ENCODE measurements around the gene CELF4. TPM values are rescaled to one million over a fixed set of nuclear protein-coding genes. Genes with fewer than 3 reads are reported as not detected.
A peak's percentile ranks its signal among the peaks of the same experiment; 100 is the strongest.

CELF4 gene
- total and polyA plus RNA-seq, 2 of the 4 experiments (the other 2 are of a cell fraction), result not detected

DNA sequence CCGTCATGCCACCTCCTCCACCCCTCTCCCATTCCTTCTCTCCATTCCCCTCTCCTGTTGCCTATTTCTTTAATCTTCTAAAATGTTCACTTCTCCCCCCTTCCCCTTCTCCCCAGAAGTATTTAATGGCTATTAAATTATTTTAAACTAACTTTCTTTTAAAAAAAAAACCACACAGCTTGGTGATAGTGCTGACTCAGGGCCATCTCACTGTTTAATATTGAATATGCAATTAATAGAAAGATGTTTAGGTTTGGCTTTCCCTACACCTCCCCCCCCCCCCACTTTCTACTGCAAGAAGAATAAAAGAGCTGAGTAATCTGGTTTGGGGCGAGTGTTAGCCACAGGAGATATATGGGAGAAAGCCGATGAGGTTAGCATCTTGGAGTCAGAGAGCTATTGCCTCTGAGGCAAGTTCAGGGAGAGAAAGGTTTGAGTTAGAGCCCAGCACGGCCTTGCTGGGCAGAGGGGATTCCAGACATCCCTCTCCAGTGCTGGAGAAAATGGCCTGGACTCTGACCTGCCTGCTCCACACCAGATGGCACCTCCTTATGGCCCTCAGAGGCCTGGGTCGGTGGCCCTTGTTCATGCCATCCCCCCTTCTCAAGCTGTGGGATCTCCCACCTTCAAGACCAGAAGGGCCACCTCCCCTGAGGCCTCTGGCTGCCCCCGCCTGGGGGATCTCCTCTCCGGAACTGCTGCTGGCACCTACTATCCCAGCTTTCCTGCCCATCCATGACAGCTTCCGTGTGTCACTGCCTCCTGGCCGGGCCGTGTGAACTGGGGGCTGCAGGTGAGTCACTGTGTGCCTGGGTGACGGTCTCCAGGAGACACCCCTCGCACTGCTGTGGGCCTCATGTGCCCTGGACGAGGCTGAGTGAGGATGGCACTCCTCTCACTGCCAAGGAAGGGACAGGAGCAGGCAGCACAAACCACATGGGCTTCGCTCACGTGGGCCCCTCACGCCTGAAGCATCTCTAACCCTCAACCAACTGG lies 246.9 kb downstream of the CELF4 start:
- H3K18ac ChIP-seq (ENCODE audit: low read depth, low read length), result no peak overlapping the region
- no peak overlapping the region for H2BK15ac ChIP-seq (ENCODE audit: low read depth, low read length)
- H3K4me2 ChIP-seq (ENCODE audit: low read depth, low read length), result no peak overlapping the region
- CTCF ChIA-PET, result no interaction called here
- peaks cover 25% of the 10 kb centered on the region for H3K27me3 ChIP-seq (ENCODE audit: control insufficient read depth, insufficient read depth, low read length)
- no TSS peak for BruUV-seq (replicated peaks)
- H2BK20ac ChIP-seq (ENCODE audit: low read depth, low read length), result no peak overlapping the region
- no peaks in the 10 kb centered on the region for H3K36me3 ChIP-seq (ENCODE audit: control insufficient read depth, insufficient read depth, low read length)
- no peak overlapping the region for H3K4ac ChIP-seq (ENCODE audit: low read depth, low read length)
- dilution Hi-C loops (cut with HindIII; ENCODE audit: low sequenced_read_pairs, unreplicated experiment), result no loop called here
- no peak overlapping the region for H3K9ac ChIP-seq (ENCODE audit: low read depth, low read length)
- WGBS, 2 experiments (ENCODE audit: extremely low coverage in 2 of 2, insufficient read length in 1 of 2), result 75% methylated on average over 2 of the region's 16 CpGs; no CpG with 5 or more reads in 1 of the 2 experiments
- peak overlapping the region; percentile 43 for H2AFZ ChIP-seq (replicated peaks; ENCODE audit: low read length, poor library complexity)
- DNase-seq, result no peak
- H2BK120ac ChIP-seq (ENCODE audit: low read depth, low read length), result no peak overlapping the region
- H3K9me3 ChIP-seq (ENCODE audit: control insufficient read depth, insufficient read depth, low read length), result no peaks in the 10 kb centered on the region
- H3K4me1 ChIP-seq (ENCODE audit: control insufficient read depth, insufficient read depth, low read length), result no peaks in the 10 kb centered on the region
- no peaks in the 10 kb centered on the region for H3K79me1 ChIP-seq (ENCODE audit: low read depth in 1 of 2, low read length in 2 of 2)
- no peak overlapping the region for H3K23ac ChIP-seq (ENCODE audit: low read depth, low read length)
- H4K8ac ChIP-seq (ENCODE audit: low read depth in 2 of 2, low read length in 2 of 2), result no peak overlapping the region
- no peak overlapping the region for H3K27ac ChIP-seq (ENCODE audit: insufficient read depth, low read length)
- POLR2A ChIA-PET (ENCODE audit: unreplicated experiment), result no interaction called here
- H3K4me3 ChIP-seq (ENCODE audit: insufficient read depth, low read depth, low read length), result no peak overlapping the region
- H2BK5ac ChIP-seq (ENCODE audit: low read depth, low read length, poor library complexity, severe bottlenecking), result no peak overlapping the region
- H3K56ac ChIP-seq (ENCODE audit: extremely low read depth, insufficient read depth, low read length), result no peak overlapping the region
- H4K5ac ChIP-seq (ENCODE audit: low read depth, low read length), result no peak overlapping the region
- H2AK9ac ChIP-seq (replicated peaks; ENCODE audit: low read depth, low read length, poor library complexity), result no peak overlapping the region
- H4K20me1 ChIP-seq (ENCODE audit: insufficient read depth, low read length), result no peaks in the 10 kb centered on the region
- intact Hi-C loops (cut with micrococcal nuclease), result no loop called here
- ATAC-seq (ENCODE audit: low read depth), result no peak
- no peaks in the 10 kb centered on the region for H3K9me1 ChIP-seq (ENCODE audit: insufficient read depth, low read length)
- H2AK5ac ChIP-seq (ENCODE audit: low read depth, low read length), result no peak overlapping the region
- H4K91ac ChIP-seq (ENCODE audit: insufficient read depth, low read depth, low read length), result no peak overlapping the region
- in situ Hi-C loops (cut with MboI; ENCODE audit: low sequenced_read_pairs), result no loop called here
- TF ChIP-seq RFX5 (IDR thresholded peaks at IDR 0.05; ENCODE audit: low read depth, low read length), result no peak
- TF ChIP-seq, protein P1, sequence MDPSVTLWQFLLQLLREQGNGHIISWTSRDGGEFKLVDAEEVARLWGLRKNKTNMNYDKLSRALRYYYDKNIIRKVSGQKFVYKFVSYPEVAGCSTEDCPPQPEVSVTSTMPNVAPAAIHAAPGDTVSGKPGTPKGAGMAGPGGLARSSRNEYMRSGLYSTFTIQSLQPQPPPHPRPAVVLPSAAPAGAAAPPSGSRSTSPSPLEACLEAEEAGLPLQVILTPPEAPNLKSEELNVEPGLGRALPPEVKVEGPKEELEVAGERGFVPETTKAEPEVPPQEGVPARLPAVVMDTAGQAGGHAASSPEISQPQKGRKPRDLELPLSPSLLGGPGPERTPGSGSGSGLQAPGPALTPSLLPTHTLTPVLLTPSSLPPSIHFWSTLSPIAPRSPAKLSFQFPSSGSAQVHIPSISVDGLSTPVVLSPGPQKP (IDR thresholded peaks at IDR 0.05; ENCODE audit: borderline replicate concordance, low read depth, low read length), result no peak
- TF ChIP-seq RCOR1 (IDR thresholded peaks at IDR 0.05; ENCODE audit: insufficient replicate concordance, low read length), result no peak
- no peak for TF ChIP-seq CEBPB (IDR thresholded peaks at IDR 0.05; ENCODE audit: low read depth, low read length)
- TF ChIP-seq CHD1 (IDR thresholded peaks at IDR 0.05; ENCODE audit: low read depth, low read length), result no peak
- TF ChIP-seq MAFK (IDR thresholded peaks at IDR 0.05; ENCODE audit: low read depth, low read length), result peak; percentile 38; the same call in 1 of the 2 replicates
- no peak for TF ChIP-seq SMC3 (IDR thresholded peaks at IDR 0.05; ENCODE audit: low read depth, low read length)
- H3K14ac ChIP-seq (replicated peaks; ENCODE audit: low read depth, low read length), result no peak overlapping the region
